ENCODE measurements around the gene INSM2. TPM values are rescaled to one million over a fixed set of nuclear protein-coding genes. Genes with fewer than 3 reads are reported as not detected.
A peak's percentile ranks its signal among the peaks of the same experiment; 100 is the strongest.

The INSM2 gene
- total RNA-seq, 3 donors from 2014 or later (not counting 1 experiment from before 2014, with no cell fraction given) = not detected

DNA sequence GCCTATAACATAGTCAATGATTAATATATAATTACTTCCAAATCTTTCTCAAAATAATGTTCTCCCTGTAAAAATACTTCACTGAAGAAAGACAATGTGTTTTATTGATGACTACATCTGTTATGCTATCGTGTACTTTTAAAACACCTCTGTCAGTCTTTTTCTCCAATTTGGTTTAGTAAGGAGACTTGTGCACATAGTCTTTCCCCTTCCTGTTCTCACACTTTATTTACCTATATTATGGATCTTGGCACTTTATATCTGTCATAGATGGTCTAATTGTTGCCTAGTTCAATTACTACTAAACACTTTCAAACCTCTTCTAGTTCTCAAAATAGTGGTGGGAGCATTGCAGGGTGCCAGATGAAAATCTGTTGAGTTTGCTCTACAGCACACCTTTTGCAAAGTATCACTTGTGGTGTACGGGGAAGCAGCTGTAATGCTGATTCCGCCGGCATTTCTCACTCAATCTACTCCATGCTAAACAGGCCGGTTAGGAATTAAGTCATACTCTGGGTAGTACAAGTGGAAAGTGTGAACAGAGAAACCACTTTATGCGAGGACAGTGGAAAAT, 1.1 kb upstream of the INSM2 start:
- ATAC-seq = no peak
- Mint-ChIP-seq H3K27me3 (ENCODE audit: low read depth in 2 of 2) (peaks cover 52 to 60% of the 10 kb centered on the region in 2 donors), H3K9me3 (no peaks in the 10 kb centered on the region), H3K27ac (no peak overlapping the region), H3K4me3 (peak overlapping the region; percentile 74), H3K4me1 (peaks cover 6 to 17% of the 10 kb centered on the region in 2 donors), H3K36me3 (no peaks in the 10 kb centered on the region)
- Histone ChIP-seq H3K4me1 (ENCODE audit: control insufficient read depth, insufficient read depth, low read length) (peaks cover 19% of the 10 kb centered on the region), H3K9me3 (ENCODE audit: control insufficient read depth, insufficient read depth, low read length) (peaks cover 3% of the 10 kb centered on the region), H3K27me3 (ENCODE audit: control insufficient read depth, insufficient read depth, low read length) (peaks cover 48% of the 10 kb centered on the region), H3K27ac (ENCODE audit: low read length) (no peak overlapping the region), H3K36me3 (ENCODE audit: control insufficient read depth, insufficient read depth, low read length) (no peaks in the 10 kb centered on the region), H3K4me3 (ENCODE audit: low read length) (no peak overlapping the region)
- TF ChIP-seq, protein P1, sequence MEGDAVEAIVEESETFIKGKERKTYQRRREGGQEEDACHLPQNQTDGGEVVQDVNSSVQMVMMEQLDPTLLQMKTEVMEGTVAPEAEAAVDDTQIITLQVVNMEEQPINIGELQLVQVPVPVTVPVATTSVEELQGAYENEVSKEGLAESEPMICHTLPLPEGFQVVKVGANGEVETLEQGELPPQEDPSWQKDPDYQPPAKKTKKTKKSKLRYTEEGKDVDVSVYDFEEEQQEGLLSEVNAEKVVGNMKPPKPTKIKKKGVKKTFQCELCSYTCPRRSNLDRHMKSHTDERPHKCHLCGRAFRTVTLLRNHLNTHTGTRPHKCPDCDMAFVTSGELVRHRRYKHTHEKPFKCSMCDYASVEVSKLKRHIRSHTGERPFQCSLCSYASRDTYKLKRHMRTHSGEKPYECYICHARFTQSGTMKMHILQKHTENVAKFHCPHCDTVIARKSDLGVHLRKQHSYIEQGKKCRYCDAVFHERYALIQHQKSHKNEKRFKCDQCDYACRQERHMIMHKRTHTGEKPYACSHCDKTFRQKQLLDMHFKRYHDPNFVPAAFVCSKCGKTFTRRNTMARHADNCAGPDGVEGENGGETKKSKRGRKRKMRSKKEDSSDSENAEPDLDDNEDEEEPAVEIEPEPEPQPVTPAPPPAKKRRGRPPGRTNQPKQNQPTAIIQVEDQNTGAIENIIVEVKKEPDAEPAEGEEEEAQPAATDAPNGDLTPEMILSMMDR (IDR thresholded peaks at IDR 0.05) = no peak
- WGBS (ENCODE audit: insufficient coverage) = 0% methylated on average over 2 of the region's 6 CpGs
- intact Hi-C loops (cut with micrococcal nuclease) = no loop called here
- no peak for DNase-seq

GRCh38 chr14:35534208-35534872, 376 bp downstream of the INSM2 start:
- H3K27me3 ChIP-seq (ENCODE audit: control insufficient read depth, insufficient read depth, low read length) = peaks cover 46% of the 10 kb centered on the region
- Mint-ChIP-seq H3K9me3 (no peaks in the 10 kb centered on the region), H3K27me3 (ENCODE audit: low read depth in 2 of 2) (peaks cover 45% of the 10 kb centered on the region in 2 donors), H3K4me1 (peaks cover 6 to 17% of the 10 kb centered on the region in 2 donors), H3K36me3 (no peaks in the 10 kb centered on the region), H3K27ac (no peak overlapping the region), H3K4me3 (peak overlapping the region; percentile 84)
- H3K9me3 ChIP-seq (ENCODE audit: control insufficient read depth, insufficient read depth, low read length) = peaks cover 3% of the 10 kb centered on the region
- no peak for ATAC-seq
- H3K4me3 ChIP-seq (ENCODE audit: low read length) = peak overlapping the region; percentile 32
- intact Hi-C loops (cut with micrococcal nuclease) = no loop called here
- TF ChIP-seq, protein P1 (IDR thresholded peaks at IDR 0.05) = no peak
- 3% methylated on average over 77 of the region's 77 CpGs for WGBS (ENCODE audit: insufficient coverage)
- no peak overlapping the region for H3K27ac ChIP-seq (ENCODE audit: low read length)
- DNase-seq = peak in 1 of 2 donors; percentile 21
- H3K36me3 ChIP-seq (ENCODE audit: control insufficient read depth, insufficient read depth, low read length) = no peaks in the 10 kb centered on the region
- peaks cover 19% of the 10 kb centered on the region for H3K4me1 ChIP-seq (ENCODE audit: control insufficient read depth, insufficient read depth, low read length)

DNA sequence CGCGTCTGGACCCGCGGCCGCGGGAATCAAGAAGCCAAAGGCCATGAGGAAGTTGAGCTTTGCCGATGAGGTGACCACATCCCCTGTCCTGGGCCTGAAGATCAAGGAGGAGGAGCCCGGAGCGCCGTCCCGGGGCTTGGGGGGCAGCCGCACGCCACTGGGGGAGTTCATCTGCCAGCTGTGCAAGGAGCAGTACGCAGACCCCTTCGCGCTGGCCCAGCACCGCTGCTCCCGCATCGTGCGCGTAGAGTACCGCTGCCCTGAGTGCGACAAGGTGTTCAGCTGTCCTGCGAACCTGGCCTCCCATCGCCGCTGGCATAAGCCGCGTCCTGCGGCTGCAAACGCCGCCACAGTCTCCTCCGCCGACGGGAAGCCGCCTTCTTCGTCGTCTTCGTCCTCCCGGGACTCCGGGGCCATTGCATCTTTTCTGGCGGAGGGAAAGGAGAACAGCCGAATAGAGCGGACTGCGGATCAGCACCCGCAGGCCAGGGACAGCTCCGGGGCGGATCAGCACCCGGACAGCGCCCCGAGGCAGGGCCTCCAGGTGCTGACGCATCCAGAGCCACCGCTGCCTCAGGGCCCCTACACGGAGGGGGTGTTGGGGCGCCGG, 1.0 kb downstream of the INSM2 start:
- no peaks in the 10 kb centered on the region for H3K36me3 Mint-ChIP-seq
- H3K27ac Mint-ChIP-seq = no peak overlapping the region
- TF ChIP-seq, protein P1 (IDR thresholded peaks at IDR 0.05) = no peak
- Histone ChIP-seq H3K9me3 (ENCODE audit: control insufficient read depth, insufficient read depth, low read length) (peaks cover 3% of the 10 kb centered on the region), H3K4me3 (ENCODE audit: low read length) (no peak overlapping the region), H3K27me3 (ENCODE audit: control insufficient read depth, insufficient read depth, low read length) (peaks cover 41% of the 10 kb centered on the region), H3K4me1 (ENCODE audit: control insufficient read depth, insufficient read depth, low read length) (peaks cover 19% of the 10 kb centered on the region), H3K27ac (ENCODE audit: low read length) (no peak overlapping the region), H3K36me3 (ENCODE audit: control insufficient read depth, insufficient read depth, low read length) (no peaks in the 10 kb centered on the region)
- intact Hi-C loops (cut with micrococcal nuclease) = no loop called here
- peak overlapping the region; percentile 79 for H3K4me3 Mint-ChIP-seq
- peaks cover 6 to 17% of the 10 kb centered on the region in 2 donors for H3K4me1 Mint-ChIP-seq
- ATAC-seq (peak; percentile 90 to 97 (median 90)), DNase-seq (peak; percentile 70 to 74)
- no peaks in the 10 kb centered on the region for H3K9me3 Mint-ChIP-seq
- peaks cover 39 to 40% of the 10 kb centered on the region in 2 donors for H3K27me3 Mint-ChIP-seq (ENCODE audit: low read depth in 2 of 2)
- 4% methylated on average over 55 of the region's 55 CpGs for WGBS (ENCODE audit: insufficient coverage)
